ENCODE data around the gene TIMM9. TPM values are rescaled to one million over a fixed set of nuclear protein-coding genes. Genes with fewer than 3 reads are reported as not detected.

TIMM9 gene
- polyA plus RNA-seq, 1 donor (not counting 4 experiments of a cell fraction or from before 2014, with no cell fraction given), result 29.6 TPM

DNA sequence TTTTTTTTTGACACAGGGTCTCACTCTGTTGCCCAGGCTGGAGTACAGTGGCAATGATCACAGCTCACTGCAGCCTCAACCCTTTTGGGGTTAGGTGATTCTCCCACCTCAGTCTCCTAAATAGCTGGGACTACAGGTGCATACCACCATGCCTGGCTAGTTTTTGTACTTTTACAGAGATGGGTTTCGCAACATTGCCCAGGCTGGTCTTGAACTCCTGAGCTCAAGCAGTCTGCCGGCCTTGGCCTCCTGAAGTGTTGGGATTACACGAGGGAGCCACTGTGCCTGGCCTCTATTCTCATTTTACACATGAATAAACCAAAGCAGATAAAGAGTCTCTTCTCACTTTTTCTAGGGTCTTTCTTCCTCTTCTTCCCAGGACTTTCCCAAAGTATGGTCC lies 28.4 kb downstream of the TIMM9 start:
- peaks cover 4% of the 10 kb centered on the region for H3K4me1 ChIP-seq (ENCODE audit: control insufficient read depth, extremely low read depth, insufficient read depth, low read length)
- H3K4me2 ChIP-seq (ENCODE audit: control insufficient read depth, extremely low read depth, insufficient read depth, low read depth, low read length), result no peak overlapping the region
- DNase-seq (ENCODE audit: low read depth, low spot score) (no peak), FAIRE-seq (no peak)
- no peak overlapping the region for H3K27ac ChIP-seq (ENCODE audit: control insufficient read depth, insufficient read depth, low read length)
- no peaks in the 10 kb centered on the region for H4K20me1 ChIP-seq (ENCODE audit: control insufficient read depth, extremely low read depth, insufficient read depth, low read length)
- no peaks in the 10 kb centered on the region for H3K36me3 ChIP-seq (ENCODE audit: control insufficient read depth in 2 of 2, extremely low read depth in 1 of 2, insufficient read depth in 2 of 2, low read length in 2 of 2)
- H2AFZ ChIP-seq (ENCODE audit: control insufficient read depth, low read length), result no peak overlapping the region
- no peaks in the 10 kb centered on the region for H3K9me1 ChIP-seq (ENCODE audit: control insufficient read depth, extremely low read depth, insufficient read depth, low read length)
- no peaks in the 10 kb centered on the region for H3K79me2 ChIP-seq (ENCODE audit: control insufficient read depth, insufficient read depth, low read length)
- no peak overlapping the region for H3K9ac ChIP-seq (ENCODE audit: control insufficient read depth, extremely low read depth, insufficient read depth, low read length)
- no peak overlapping the region for H3K4me3 ChIP-seq (ENCODE audit: control insufficient read depth in 2 of 3, extremely low read depth in 1 of 3, insufficient read depth in 2 of 3, low read depth in 1 of 3, low read length in 3 of 3)
- H3K27me3 ChIP-seq (ENCODE audit: control insufficient read depth, extremely low read depth, insufficient read depth, low read length), result no peaks in the 10 kb centered on the region
- TF ChIP-seq EZH2 (IDR thresholded peaks at IDR 0.05; ENCODE audit: low read length), result no peak
- TF ChIP-seq, protein P1, sequence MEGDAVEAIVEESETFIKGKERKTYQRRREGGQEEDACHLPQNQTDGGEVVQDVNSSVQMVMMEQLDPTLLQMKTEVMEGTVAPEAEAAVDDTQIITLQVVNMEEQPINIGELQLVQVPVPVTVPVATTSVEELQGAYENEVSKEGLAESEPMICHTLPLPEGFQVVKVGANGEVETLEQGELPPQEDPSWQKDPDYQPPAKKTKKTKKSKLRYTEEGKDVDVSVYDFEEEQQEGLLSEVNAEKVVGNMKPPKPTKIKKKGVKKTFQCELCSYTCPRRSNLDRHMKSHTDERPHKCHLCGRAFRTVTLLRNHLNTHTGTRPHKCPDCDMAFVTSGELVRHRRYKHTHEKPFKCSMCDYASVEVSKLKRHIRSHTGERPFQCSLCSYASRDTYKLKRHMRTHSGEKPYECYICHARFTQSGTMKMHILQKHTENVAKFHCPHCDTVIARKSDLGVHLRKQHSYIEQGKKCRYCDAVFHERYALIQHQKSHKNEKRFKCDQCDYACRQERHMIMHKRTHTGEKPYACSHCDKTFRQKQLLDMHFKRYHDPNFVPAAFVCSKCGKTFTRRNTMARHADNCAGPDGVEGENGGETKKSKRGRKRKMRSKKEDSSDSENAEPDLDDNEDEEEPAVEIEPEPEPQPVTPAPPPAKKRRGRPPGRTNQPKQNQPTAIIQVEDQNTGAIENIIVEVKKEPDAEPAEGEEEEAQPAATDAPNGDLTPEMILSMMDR (optimal IDR thresholded peaks at IDR 0.05 in 1 of 3, IDR thresholded peaks at IDR 0.05 in 1 of 3, conservative IDR thresholded peaks at IDR 0.05 in 1 of 3; ENCODE audit: extremely low read depth in 1 of 3, insufficient read depth in 2 of 3, low read length in 3 of 3), result no peak
- dilution Hi-C loops (cut with MboI; ENCODE audit: extremely low pct_ligation_motif_present, low sequenced_read_pairs), result no loop called here
- H3K9me3 ChIP-seq (ENCODE audit: control insufficient read depth, low read depth, low read length), result no peaks in the 10 kb centered on the region

DNA sequence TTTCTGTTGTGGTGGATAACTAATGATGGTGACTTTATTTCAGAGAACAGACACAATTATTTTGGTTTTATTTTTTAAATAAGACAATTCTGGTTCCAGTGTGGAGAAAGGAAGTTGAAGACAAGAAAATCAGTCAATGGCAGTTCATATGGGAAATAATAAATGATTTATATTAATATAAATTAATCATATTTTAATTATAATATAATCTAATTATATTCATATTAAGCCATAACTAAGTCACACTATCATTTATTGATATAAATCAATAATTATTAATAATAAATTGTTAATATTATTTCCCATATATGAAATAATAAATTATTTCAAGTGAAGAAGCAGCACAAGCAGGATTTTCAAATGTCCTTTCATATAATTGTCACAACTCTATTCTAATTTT lies 28.8 kb downstream of the TIMM9 start:
- H3K4me3 ChIP-seq (ENCODE audit: control insufficient read depth in 2 of 3, extremely low read depth in 1 of 3, insufficient read depth in 2 of 3, low read depth in 1 of 3, low read length in 3 of 3), result no peak overlapping the region
- H3K4me2 ChIP-seq (ENCODE audit: control insufficient read depth, extremely low read depth, insufficient read depth, low read depth, low read length), result no peak overlapping the region
- H3K27ac ChIP-seq (ENCODE audit: control insufficient read depth, insufficient read depth, low read length), result no peak overlapping the region
- H3K9me3 ChIP-seq (ENCODE audit: control insufficient read depth, low read depth, low read length), result no peaks in the 10 kb centered on the region
- H4K20me1 ChIP-seq (ENCODE audit: control insufficient read depth, extremely low read depth, insufficient read depth, low read length), result no peaks in the 10 kb centered on the region
- FAIRE-seq, result no peak
- no peaks in the 10 kb centered on the region for H3K27me3 ChIP-seq (ENCODE audit: control insufficient read depth, extremely low read depth, insufficient read depth, low read length)
- H3K9me1 ChIP-seq (ENCODE audit: control insufficient read depth, extremely low read depth, insufficient read depth, low read length), result no peaks in the 10 kb centered on the region
- no peaks in the 10 kb centered on the region for H3K36me3 ChIP-seq (ENCODE audit: control insufficient read depth in 2 of 2, extremely low read depth in 1 of 2, insufficient read depth in 2 of 2, low read length in 2 of 2)
- TF ChIP-seq, protein P1 (optimal IDR thresholded peaks at IDR 0.05 in 1 of 3, IDR thresholded peaks at IDR 0.05 in 1 of 3, conservative IDR thresholded peaks at IDR 0.05 in 1 of 3; ENCODE audit: extremely low read depth in 1 of 3, insufficient read depth in 2 of 3, low read length in 3 of 3), result no peak
- TF ChIP-seq EZH2 (IDR thresholded peaks at IDR 0.05; ENCODE audit: low read length), result no peak
- DNase-seq (ENCODE audit: low read depth, low spot score), result no peak
- peaks cover 4% of the 10 kb centered on the region for H3K4me1 ChIP-seq (ENCODE audit: control insufficient read depth, extremely low read depth, insufficient read depth, low read length)
- no peaks in the 10 kb centered on the region for H3K79me2 ChIP-seq (ENCODE audit: control insufficient read depth, insufficient read depth, low read length)
- H3K9ac ChIP-seq (ENCODE audit: control insufficient read depth, extremely low read depth, insufficient read depth, low read length), result no peak overlapping the region
- dilution Hi-C loops (cut with MboI; ENCODE audit: extremely low pct_ligation_motif_present, low sequenced_read_pairs), result no loop called here
- no peak overlapping the region for H2AFZ ChIP-seq (ENCODE audit: control insufficient read depth, low read length)
